22Rv1 (cell line): ENCODE results near the gene ANGPT4.

Source experiments
- ZFX ChIP-seq: fragments of 450-650 bp; IDR thresholded peaks from 2 replicates; pipeline ENCODE4 v1.6.1; 2017; ENCODE audit warnings: antibody characterized with exemption, borderline replicate concordance
- TF ChIP-seq, protein P1 (sequence below): fragments of 450-650 bp; IDR thresholded peaks from 2 replicates; pipeline ENCODE4 v1.5.1; 2017; ENCODE audit warnings: mild to moderate bottlenecking

DNA sequence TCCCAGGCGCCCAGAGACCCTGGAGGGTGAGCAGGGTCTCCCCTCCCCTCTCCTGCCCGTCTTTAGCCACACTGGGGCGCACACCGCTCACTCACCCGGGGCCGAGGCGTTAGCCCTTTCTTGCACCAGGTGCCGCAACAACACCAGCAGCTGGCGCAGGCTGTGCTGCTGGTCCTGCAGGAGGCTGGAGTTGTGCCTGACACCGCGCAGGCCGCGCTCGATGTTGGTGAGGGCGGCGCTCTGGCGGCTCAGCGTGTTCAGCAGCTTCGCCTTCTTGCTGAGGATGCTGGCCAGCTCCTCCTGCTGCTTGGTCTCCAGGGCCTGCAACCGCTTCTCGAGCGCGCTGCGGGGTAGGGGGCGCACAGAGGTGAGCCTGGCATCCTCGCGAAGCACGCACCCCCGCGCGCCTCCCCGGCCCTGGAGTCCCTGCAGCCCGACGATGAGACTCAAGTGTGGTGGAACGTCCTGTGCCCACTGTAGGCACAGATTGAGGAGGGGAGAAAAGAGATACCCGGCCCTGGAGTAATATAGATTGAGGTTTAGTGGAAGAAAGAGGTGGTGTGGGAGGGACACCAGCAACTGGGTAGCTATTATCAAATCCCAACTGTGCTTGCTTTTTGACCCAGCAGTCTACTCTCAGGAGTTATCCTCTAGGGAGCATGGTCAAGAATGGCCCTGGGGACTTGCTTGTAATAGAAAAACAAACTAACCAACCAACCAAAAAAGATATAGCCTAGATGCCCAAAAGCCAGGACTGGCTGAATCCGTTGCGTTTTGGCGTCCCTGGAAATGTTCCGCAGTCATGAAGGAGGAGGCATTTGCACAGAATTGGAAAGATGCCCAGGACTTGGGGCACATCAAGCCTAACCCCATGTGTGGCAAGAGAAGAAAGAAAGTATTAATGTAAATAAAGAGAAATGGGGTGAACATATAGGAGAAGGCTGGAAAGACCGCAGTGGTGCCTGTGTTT lies 30.9 kb downstream of the ANGPT4 start:
- TF ChIP-seq, protein P1, sequence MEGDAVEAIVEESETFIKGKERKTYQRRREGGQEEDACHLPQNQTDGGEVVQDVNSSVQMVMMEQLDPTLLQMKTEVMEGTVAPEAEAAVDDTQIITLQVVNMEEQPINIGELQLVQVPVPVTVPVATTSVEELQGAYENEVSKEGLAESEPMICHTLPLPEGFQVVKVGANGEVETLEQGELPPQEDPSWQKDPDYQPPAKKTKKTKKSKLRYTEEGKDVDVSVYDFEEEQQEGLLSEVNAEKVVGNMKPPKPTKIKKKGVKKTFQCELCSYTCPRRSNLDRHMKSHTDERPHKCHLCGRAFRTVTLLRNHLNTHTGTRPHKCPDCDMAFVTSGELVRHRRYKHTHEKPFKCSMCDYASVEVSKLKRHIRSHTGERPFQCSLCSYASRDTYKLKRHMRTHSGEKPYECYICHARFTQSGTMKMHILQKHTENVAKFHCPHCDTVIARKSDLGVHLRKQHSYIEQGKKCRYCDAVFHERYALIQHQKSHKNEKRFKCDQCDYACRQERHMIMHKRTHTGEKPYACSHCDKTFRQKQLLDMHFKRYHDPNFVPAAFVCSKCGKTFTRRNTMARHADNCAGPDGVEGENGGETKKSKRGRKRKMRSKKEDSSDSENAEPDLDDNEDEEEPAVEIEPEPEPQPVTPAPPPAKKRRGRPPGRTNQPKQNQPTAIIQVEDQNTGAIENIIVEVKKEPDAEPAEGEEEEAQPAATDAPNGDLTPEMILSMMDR = peak; percentile 35
- TF ChIP-seq ZFX = no peak
